Activated CD4-positive, CD25-positive, alpha-beta regulatory T cell (primary cell): ENCODE measurements around the gene RANBP1.
"Not testable (repeated sequence)": the region's sequence is repeated elsewhere in the genome, so short reads cannot be mapped to it uniquely, and the experiment has no call there.

Source experiments
- DNase-seq, 4 experiments: peaks; one replicate each; lab custom pipeline; 2025; lab: John Stamatoyannopoulos, UW

Gene RANBP1

GRCh38 chr22:20154602-20155187 lies 38.8 kb downstream of the RANBP1 start:
- no peak for DNase-seq

- no peak for DNase-seq
Observed at GRCh38 chr22:20155330-20156041, 39.6 kb downstream of the RANBP1 start.

- no peak for DNase-seq
Observed at GRCh38 chr22:20156042-20156389, 40.1 kb downstream of the RANBP1 start.

DNA sequence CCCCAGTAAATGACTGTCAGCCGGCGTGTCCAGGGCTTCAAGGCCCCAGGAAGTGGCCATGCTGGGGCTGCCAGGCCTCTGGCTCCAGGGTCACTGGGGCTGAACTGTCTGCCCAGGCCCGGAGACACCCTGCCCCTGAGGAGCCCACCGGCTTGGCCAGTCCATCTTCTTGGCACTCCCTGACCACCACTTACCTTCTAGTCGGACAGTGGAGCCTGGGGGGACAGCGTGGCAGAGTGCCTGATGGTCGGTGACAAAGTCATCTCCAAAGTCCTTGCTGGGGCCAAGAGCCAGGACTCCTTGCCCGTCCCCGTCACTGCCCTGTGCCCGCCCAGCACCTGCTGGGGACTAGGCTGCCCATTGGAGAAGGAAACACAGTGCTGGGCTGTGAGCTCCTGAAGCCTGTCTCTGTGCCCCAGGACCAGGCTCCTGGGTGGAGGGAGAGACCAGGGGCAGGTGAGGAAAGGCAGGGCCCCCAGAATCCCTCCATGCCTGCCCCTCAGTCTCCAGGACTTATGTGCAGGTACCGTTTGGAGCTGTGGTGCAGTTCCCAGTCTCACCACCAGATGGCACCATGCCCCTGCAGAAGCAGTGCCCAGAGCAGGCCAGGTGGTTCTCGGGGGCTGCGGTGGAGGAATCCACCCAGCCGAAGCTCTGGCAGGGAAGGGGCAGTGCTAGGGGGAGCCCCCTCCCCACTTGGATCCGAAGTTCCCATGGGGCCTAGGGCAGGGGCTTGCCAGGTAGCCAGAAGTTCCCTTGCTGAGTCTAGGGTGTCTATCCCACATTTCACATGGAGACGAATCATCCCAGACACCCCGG lies 40.9 kb downstream of the RANBP1 start:
- DNase-seq = peak; percentile 68 to 93 (median 82)

GRCh38 chr22:20157430-20158183 lies 41.7 kb downstream of the RANBP1 start:
- DNase-seq = no peak

GRCh38 chr22:20158391-20159036 lies 42.6 kb downstream of the RANBP1 start:
- DNase-seq = no peak

- no peak for DNase-seq
Observed at GRCh38 chr22:20159076-20159475, 43.2 kb downstream of the RANBP1 start.

GRCh38 chr22:20159531-20159930 lies 43.6 kb downstream of the RANBP1 start:
- not testable (repeated sequence) for DNase-seq

DNA sequence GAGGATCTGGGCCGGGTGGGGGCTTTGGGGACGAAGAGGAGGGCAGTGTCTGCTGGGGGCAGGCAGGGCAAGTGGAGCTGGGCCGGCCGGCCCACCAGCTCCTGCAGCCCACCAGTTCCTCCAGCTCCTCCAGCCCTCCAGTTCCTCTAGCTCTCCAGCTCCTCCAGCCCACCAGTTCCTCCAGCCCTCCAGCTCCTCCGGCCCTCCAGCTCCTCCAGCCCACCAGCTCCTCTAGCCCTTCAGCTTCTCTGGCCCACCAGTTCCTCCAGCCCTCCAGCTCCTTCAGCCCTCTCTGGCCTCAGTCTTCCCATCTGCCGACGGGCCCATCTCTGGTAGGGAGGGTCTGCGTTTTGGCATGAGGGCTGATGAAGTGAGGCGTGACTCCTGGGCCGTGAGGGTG lies 44.1 kb downstream of the RANBP1 start:
- no peak for DNase-seq

- no peak for DNase-seq
Observed at GRCh38 chr22:20164863-20165262, 49.0 kb downstream of the RANBP1 start.

GRCh38 chr22:20165421-20165820 lies 49.5 kb downstream of the RANBP1 start:
- no peak for DNase-seq

DNA sequence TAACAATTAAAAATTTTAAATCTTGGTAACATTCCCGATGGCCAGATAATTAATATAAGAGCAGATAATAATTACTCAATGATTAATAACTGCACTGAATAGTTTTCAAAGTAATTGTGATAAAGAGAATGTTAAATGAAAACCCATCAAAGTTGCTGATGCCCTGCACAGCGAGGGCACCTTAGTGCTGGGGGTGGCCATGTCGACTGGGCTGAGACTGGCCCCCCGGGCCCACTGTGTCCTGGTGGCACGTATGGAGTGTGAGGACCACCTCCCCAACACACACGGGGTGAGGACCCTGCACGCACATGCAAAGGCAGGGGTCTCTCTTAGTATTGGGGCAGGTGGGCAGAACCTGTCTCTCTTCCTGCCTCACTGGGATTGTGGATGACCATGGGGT lies 50.0 kb downstream of the RANBP1 start:
- no peak for DNase-seq

- no peak for DNase-seq
Observed at GRCh38 chr22:20166703-20167102, 50.8 kb downstream of the RANBP1 start.

- DNase-seq = no peak
Observed at GRCh38 chr22:20167643-20168322, 51.9 kb downstream of the RANBP1 start.

- no peak for DNase-seq
Observed at GRCh38 chr22:20169253-20169822, 53.4 kb downstream of the RANBP1 start.

GRCh38 chr22:20170170-20170569 lies 54.3 kb downstream of the RANBP1 start:
- no peak for DNase-seq

GRCh38 chr22:20171288-20172140 lies 55.6 kb downstream of the RANBP1 start:
- no peak for DNase-seq

DNA sequence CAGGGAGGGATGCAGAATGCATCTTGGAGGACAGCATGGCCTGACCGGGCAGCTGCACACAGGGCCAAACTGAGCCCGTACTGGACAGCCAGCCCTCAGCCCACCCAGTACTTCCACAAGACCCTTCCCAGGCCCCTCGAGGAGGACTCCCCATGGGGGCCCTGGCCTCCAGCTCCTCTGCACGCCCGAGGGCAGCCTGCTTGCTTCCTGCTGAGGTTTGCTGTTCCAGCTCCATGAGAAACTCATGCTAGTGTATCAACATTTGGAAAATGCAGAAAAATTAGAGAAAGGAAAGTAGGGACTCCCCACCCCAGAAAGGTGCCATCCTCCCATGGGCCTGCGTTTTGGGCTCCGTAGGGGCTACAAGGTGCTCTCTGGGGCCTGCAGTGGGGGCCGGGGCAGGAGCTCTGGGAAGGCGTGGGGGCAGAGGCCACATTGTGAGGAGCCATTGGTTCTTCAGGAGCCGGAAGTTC lies 56.3 kb downstream of the RANBP1 start:
- no peak for DNase-seq

- DNase-seq = no peak
Observed at GRCh38 chr22:20173246-20173645, 57.3 kb downstream of the RANBP1 start.

GRCh38 chr22:20173772-20174171 lies 57.9 kb downstream of the RANBP1 start:
- no peak for DNase-seq
